ENCODE measurements around the gene ATPAF2. TPM values are rescaled to one million over a fixed set of nuclear protein-coding genes. Genes with fewer than 3 reads are reported as not detected.
A peak's percentile ranks its signal among the peaks of the same experiment; 100 is the strongest.
"Not testable (repeated sequence)": the region's sequence is repeated elsewhere in the genome, so short reads cannot be mapped to it uniquely, and the experiment has no call there.

ATPAF2 gene
- total RNA-seq, 1 experiment from 2014 or later = 18.6 TPM

- POLR2A ChIA-PET = no interaction called here
- Mint-ChIP-seq H3K9me3 (ENCODE audit: unreplicated experiment) (no peaks in the 10 kb centered on the region), H3K4me1 (ENCODE audit: insufficient read depth, unreplicated experiment) (no peaks in the 10 kb centered on the region), H3K27me3 (ENCODE audit: insufficient read depth, unreplicated experiment) (no peaks in the 10 kb centered on the region), H3K36me3 (ENCODE audit: insufficient read depth, unreplicated experiment) (no peaks in the 10 kb centered on the region), H3K27ac (ENCODE audit: low read depth, unreplicated experiment) (no peak overlapping the region), H3K4me3 (ENCODE audit: unreplicated experiment) (no peak overlapping the region)
- BruUV-seq (replicated peaks) = no TSS peak
- CTCF ChIA-PET = no interaction called here
- intact Hi-C loops (cut with micrococcal nuclease) = no loop called here
- DNase-seq (ENCODE audit: unreplicated experiment) = no peak
- TF ChIP-seq CTCF (IDR thresholded peaks at IDR 0.05; ENCODE audit: unreplicated experiment) = no peak
Measured at GRCh38 chr17:17999364-18000029, 39.5 kb downstream of the ATPAF2 start.

- no peak for DNase-seq (ENCODE audit: unreplicated experiment)
- Mint-ChIP-seq H3K4me1 (ENCODE audit: insufficient read depth, unreplicated experiment) (no peaks in the 10 kb centered on the region), H3K4me3 (ENCODE audit: unreplicated experiment) (no peak overlapping the region), H3K9me3 (ENCODE audit: unreplicated experiment) (no peaks in the 10 kb centered on the region), H3K27ac (ENCODE audit: low read depth, unreplicated experiment) (no peak overlapping the region), H3K27me3 (ENCODE audit: insufficient read depth, unreplicated experiment) (no peaks in the 10 kb centered on the region), H3K36me3 (ENCODE audit: insufficient read depth, unreplicated experiment) (no peaks in the 10 kb centered on the region)
- intact Hi-C loops (cut with micrococcal nuclease) = no loop called here
- CTCF ChIA-PET = interaction anchor here (0.8 kb wide), 1 partner anchor 73 kb away, joined by 4 read pairs; no protein-coding TSS in a partner anchor
- no peak for TF ChIP-seq CTCF (IDR thresholded peaks at IDR 0.05; ENCODE audit: unreplicated experiment)
- POLR2A ChIA-PET = no interaction called here
- BruUV-seq (replicated peaks) = no TSS peak
Measured at GRCh38 chr17:17998934-17999333, 40.0 kb downstream of the ATPAF2 start.

GRCh38 chr17:17995887-17996286 lies 43.1 kb downstream of the ATPAF2 start:
- POLR2A ChIA-PET; H3K27ac Mint-ChIP-seq (ENCODE audit: low read depth, unreplicated experiment); H3K9me3 Mint-ChIP-seq (ENCODE audit: unreplicated experiment); BruUV-seq (replicated peaks); H3K4me3 Mint-ChIP-seq (ENCODE audit: unreplicated experiment); H3K36me3 Mint-ChIP-seq (ENCODE audit: insufficient read depth, unreplicated experiment); intact Hi-C loops (cut with micrococcal nuclease); H3K27me3 Mint-ChIP-seq (ENCODE audit: insufficient read depth, unreplicated experiment); DNase-seq (ENCODE audit: unreplicated experiment): not testable (repeated sequence)
- peaks cover 14% of the 10 kb centered on the region for H3K4me1 Mint-ChIP-seq (ENCODE audit: insufficient read depth, unreplicated experiment)
- CTCF ChIA-PET = interaction anchor here (1.1 kb wide), 1 partner anchor 15 kb away, joined by 5 read pairs; no protein-coding TSS in a partner anchor

- peaks cover 6% of the 10 kb centered on the region for H3K36me3 Mint-ChIP-seq (ENCODE audit: insufficient read depth, unreplicated experiment)
- CTCF ChIA-PET = interaction anchor here (1.1 to 3.8 kb wide), 3 partner anchors 13 to 73 kb away, joined by 3 to 18 read pairs (median 5); no protein-coding TSS in a partner anchor
- peak; percentile 3 for TF ChIP-seq CTCF (IDR thresholded peaks at IDR 0.05; ENCODE audit: unreplicated experiment)
- H3K4me1 Mint-ChIP-seq (ENCODE audit: insufficient read depth, unreplicated experiment) = peaks cover 24% of the 10 kb centered on the region
- H3K27ac Mint-ChIP-seq (ENCODE audit: low read depth, unreplicated experiment) = no peak overlapping the region
- no peaks in the 10 kb centered on the region for H3K27me3 Mint-ChIP-seq (ENCODE audit: insufficient read depth, unreplicated experiment)
- no peaks in the 10 kb centered on the region for H3K9me3 Mint-ChIP-seq (ENCODE audit: unreplicated experiment)
- no TSS peak for BruUV-seq (replicated peaks)
- H3K4me3 Mint-ChIP-seq (ENCODE audit: unreplicated experiment) = no peak overlapping the region
- intact Hi-C loops (cut with micrococcal nuclease) = no loop called here
- no peak for DNase-seq (ENCODE audit: unreplicated experiment)
- POLR2A ChIA-PET = interaction anchor here (1.0 kb wide), 1 partner anchor 13 kb away, joined by 3 read pairs; no protein-coding TSS in a partner anchor
Measured at GRCh38 chr17:17994271-17995069, 44.5 kb downstream of the ATPAF2 start.
